K562 (cell line): ENCODE measurements around the gene GPT2. TPM values are rescaled to one million over a fixed set of nuclear protein-coding genes. Genes with fewer than 3 reads are reported as not detected.

Experiments used
- CEBPG ChIP-seq, 3 experiments: fragments of 200-800 bp in 1 of 3; sonication (Bioruptor generic) in 1 of 3; sonication (generic) in 1 of 3; formaldehyde crosslinking in 1 of 3; IDR thresholded peaks in 2 of 3; conservative IDR thresholded peaks in 1 of 3; 2 replicates each; pipeline versions ENCODE4 v1.6.1 to v1.8.0; 2016 to 2022; ENCODE audit warnings: missing compliant biosample characterization in 2 of 3, missing genetic modification characterization in 2 of 3, mild to moderate bottlenecking in 1 of 3, missing genetic modification reagents in 1 of 3
- DLX4 ChIP-seq: fragments of 250-450 bp; sonication (Bioruptor Pico); IDR thresholded peaks from 2 replicates; pipeline ENCODE4 v1.6.1; 2021; ENCODE audit warnings: mild to moderate bottlenecking
- KAT8 ChIP-seq: fragments of 450-650 bp; IDR thresholded peaks from 2 replicates; pipeline ENCODE4 v1.6.1; 2016; ENCODE audit warnings: low read depth, mild to moderate bottlenecking
- MEIS2 ChIP-seq: fragments of 450-650 bp; IDR thresholded peaks from 2 replicates; pipeline ENCODE4 v1.6.1; 2014; ENCODE audit warnings: mild to moderate bottlenecking; ENCODE audit not compliant: partially characterized antibody
- RAD21 ChIP-seq, 2 experiments: fragments of 250-450 bp in 1 of 2; fragments of 450-650 bp in 1 of 2; sonication (Bioruptor Pico) in 1 of 2; formaldehyde crosslinking in 1 of 2; IDR thresholded peaks in 1 of 2; conservative IDR thresholded peaks in 1 of 2; 2 replicates each; pipeline versions ENCODE4 v1.4.0 to v1.8.0; 2020 to 2022; ENCODE audit warnings: mild to moderate bottlenecking in 2 of 2, moderate library complexity in 1 of 2
- RBFOX2 ChIP-seq: fragments of 200-400 bp; formaldehyde crosslinking; IDR thresholded peaks from 2 replicates; pipeline ENCODE4 v1.6.1; 2017; ENCODE audit warnings: low read depth, mild to moderate bottlenecking, low read length, moderate library complexity
- REST ChIP-seq, 2 experiments: fragments of 450-650 bp; formaldehyde crosslinking in 1 of 2; IDR thresholded peaks; 2 replicates each; pipeline versions ENCODE4 v1.4.0 to v1.6.1; 2014 to 2020; ENCODE audit warnings: mild to moderate bottlenecking in 2 of 2, borderline replicate concordance in 1 of 2, low read depth in 1 of 2
- TFAP4 ChIP-seq: sonication (generic); formaldehyde crosslinking; IDR thresholded peaks from 2 replicates; pipeline ENCODE4 v1.8.0; 2022; ENCODE audit warnings: missing genetic modification reagents, mild to moderate bottlenecking, moderate library complexity, borderline replicate concordance
- USF2 ChIP-seq: sonication (generic); formaldehyde crosslinking; IDR thresholded peaks from 2 replicates; pipeline ENCODE4 v1.5.0; 2020; ENCODE audit warnings: missing genetic modification reagents
- ZBTB1 ChIP-seq: sonication (generic); formaldehyde crosslinking; IDR thresholded peaks from 2 replicates; pipeline ENCODE4 v1.8.1; 2023; ENCODE audit warnings: missing genetic modification reagents, low read depth, mild to moderate bottlenecking, borderline replicate concordance
- ZFP30 ChIP-seq: fragments of 250-450 bp; sonication (Bioruptor Pico); IDR thresholded peaks from 2 replicates; pipeline ENCODE4 v1.8.0; 2022; ENCODE audit warnings: moderate library complexity, mild to moderate bottlenecking, inconsistent platforms, borderline replicate concordance
- ZNF75A ChIP-seq: fragments of 450-650 bp; formaldehyde crosslinking; IDR thresholded peaks from 2 replicates; pipeline ENCODE4 v1.4.0; 2020; ENCODE audit warnings: mild to moderate bottlenecking
- ZNF785 ChIP-seq: fragments of 250-450 bp; sonication (Bioruptor Pico); IDR thresholded peaks from 2 replicates; pipeline ENCODE4 v1.4.0; 2020; ENCODE audit warnings: mild to moderate bottlenecking
- ZSCAN29 ChIP-seq: fragments of 450-650 bp; IDR thresholded peaks from 2 replicates; pipeline ENCODE4 v1.6.1; 2017
- polyA plus RNA-seq, 8 experiments: library from polyadenylated mRNA; depleted of rRNA in 4 of 8; stranded (reverse) in 5 of 8; unstranded in 3 of 8; fragments of >200 nt; fragmentation: Nextera tagmentation in 2 of 8; fragmentation: Illumina TruSeq in 1 of 8; extraction: Ambion mirVana in 2 of 8; extraction: Trizol in 1 of 8; gene quantifications; 2 replicates each; pipeline versions ENCODE4 v1.2.1 to v1.2.3, GENCODE V29; 2011 to 2014; ENCODE audit warnings: inconsistent platforms in 1 of 8, missing spikeins in 1 of 8
- total RNA-seq, 7 experiments: library from RNA; depleted of rRNA in 6 of 7; stranded (reverse); fragments of >200 nt in 6 of 7; fragmentation: Illumina TruSeq in 2 of 7; extraction: Trizol in 2 of 7; gene quantifications; 2 replicates each; pipeline versions ENCODE4 v1.2.1 to v1.2.3, GENCODE V29; 2011 to 2021; ENCODE audit warnings: low replicate concordance in 1 of 7

Gene GPT2
- total and polyA plus RNA-seq, 9 of the 15 experiments (the other 6 are each of a cell fraction or from before 2014, with no cell fraction given): 0.79 to 14.4 (median 5.8) TPM

- TF ChIP-seq RBFOX2 (no peak), ZFP30 (CRISPR knock-in tag) (no peak), MEIS2 (no peak), TFAP4 (CRISPR knock-in tag) (0 out of 2 replicates have a peak, but pooled peaks have one; percentile 49), REST (IDR thresholded peaks at IDR 0.05; ENCODE audit: borderline replicate concordance) (peak; percentile 86), REST (CRISPR knock-in tag; IDR thresholded peaks at IDR 0.05; ENCODE audit: low read depth) (no peak), KAT8 (no peak), USF2 (no peak), ZNF785 (no peak), ZBTB1 (CRISPR knock-in tag) (no peak), CEBPG (CRISPR knock-in tag; IDR thresholded peaks at IDR 0.05) (no peak), CEBPG (tag; conservative IDR thresholded peaks at IDR 0.05 in 1 of 2, IDR thresholded peaks at IDR 0.05 in 1 of 2) (peak in 1 of 2 experiments; percentile 78; a peak in 2 of 4 replicates), RAD21 (CRISPR knock-in tag; conservative IDR thresholded peaks at IDR 0.05 in 1 of 2, IDR thresholded peaks at IDR 0.05 in 1 of 2) (peak; percentile 86 to 94), ZSCAN29 (no peak), ZNF75A (no peak), DLX4 (CRISPR knock-in tag) (no peak)
Observed at GRCh38 chr16:46853713-46854443, 30.3 kb upstream of the GPT2 start (continued).
